WTC11 (cell line): ENCODE measurements around the gene BAZ2A. TPM values are rescaled to one million over a fixed set of nuclear protein-coding genes. Genes with fewer than 3 reads are reported as not detected.
A peak's percentile ranks its signal among the peaks of the same experiment; 100 is the strongest.

ENCODE experiments used
- ATAC-seq: fragments of 200-7000 bp; cut with Tn5 transposase; 2 replicates; pipeline ENCODE4 v1.10.0; 2021; ENCODE audit warnings: mild to moderate bottlenecking, moderate library complexity
- CTCF ChIA-PET: fragments of 300-600 bp; sonication (Branson Sonifier 250); formaldehyde crosslinking; loops from one replicate; lab custom pipeline; 2021; ENCODE audit warnings: antibody characterized with exemption; lab: Charles Lee
- POLR2A ChIA-PET: fragments of 350-600 bp; sonication (Branson Sonifier 250); formaldehyde crosslinking; loops from one replicate; lab custom pipeline; 2021; ENCODE audit warnings: antibody characterized with exemption; lab: Charles Lee
- DNase-seq: peaks from one replicate; pipeline ENCODE4 v3.0.0; 2021; ENCODE audit warnings: low spot score
- H3K27ac Mint-ChIP-seq: 2 replicates; pipeline ENCODE4 v1.8.0; 2021; ENCODE audit warnings: mixed read lengths
- H3K27me3 Mint-ChIP-seq: 2 replicates; pipeline ENCODE4 v1.8.0; 2021; ENCODE audit warnings: low read depth, mild to moderate bottlenecking, moderate library complexity, mixed read lengths
- H3K36me3 Mint-ChIP-seq: 2 replicates; pipeline ENCODE4 v1.8.0; 2021; ENCODE audit warnings: mixed read lengths
- H3K4me1 Mint-ChIP-seq: 2 replicates; pipeline ENCODE4 v1.8.0; 2022; ENCODE audit warnings: mixed read lengths
- H3K4me3 Mint-ChIP-seq: 2 replicates; pipeline ENCODE4 v1.8.0; 2021; ENCODE audit warnings: mild to moderate bottlenecking, moderate library complexity, mixed read lengths
- H3K9me3 Mint-ChIP-seq: 2 replicates; pipeline ENCODE4 v1.8.0; 2021; ENCODE audit warnings: mixed read lengths
- ATF6 ChIP-seq: sonication (generic); formaldehyde crosslinking; IDR thresholded peaks from 2 replicates; pipeline ENCODE4 v1.8.1; 2023; ENCODE audit warnings: mild to moderate bottlenecking, missing genetic modification reagents
- E2F5 ChIP-seq: sonication (generic); formaldehyde crosslinking; IDR thresholded peaks from 2 replicates; pipeline ENCODE4 v1.8.1; 2022; ENCODE audit warnings: mild to moderate bottlenecking, moderate library complexity, missing genetic modification reagents
- ESRRA ChIP-seq: sonication (generic); formaldehyde crosslinking; IDR thresholded peaks from 2 replicates; pipeline ENCODE4 v1.8.1; 2022; ENCODE audit warnings: mild to moderate bottlenecking, missing genetic modification reagents, borderline replicate concordance
- KAT7 ChIP-seq: sonication (generic); formaldehyde crosslinking; IDR thresholded peaks from 2 replicates; pipeline ENCODE4 v1.8.1; 2023; ENCODE audit warnings: missing genetic modification reagents, mild to moderate bottlenecking, borderline replicate concordance
- MXD4 ChIP-seq: fragments of 250-450 bp; sonication (Bioruptor Pico); IDR thresholded peaks from 2 replicates; pipeline ENCODE4 v1.8.0; 2021; ENCODE audit warnings: mild to moderate bottlenecking, moderate library complexity, borderline replicate concordance
- NFE2L1 ChIP-seq: sonication (generic); formaldehyde crosslinking; IDR thresholded peaks from 2 replicates; pipeline ENCODE4 v1.8.1; 2023; ENCODE audit warnings: missing genetic modification reagents
- NFYB ChIP-seq: sonication (generic); formaldehyde crosslinking; conservative IDR thresholded peaks from 2 replicates; pipeline ENCODE4 v1.8.0; 2022; ENCODE audit warnings: low read depth, missing genetic modification reagents
- PRDM15 ChIP-seq: sonication (generic); formaldehyde crosslinking; IDR thresholded peaks from 2 replicates; pipeline ENCODE4 v1.8.0; 2022; ENCODE audit warnings: missing genetic modification reagents
- PRRX2 ChIP-seq: fragments of 250-450 bp; sonication (Bioruptor Pico); IDR thresholded peaks from 2 replicates; pipeline ENCODE4 v1.8.0; 2021; ENCODE audit warnings: mild to moderate bottlenecking
- RELA ChIP-seq: sonication (generic); formaldehyde crosslinking; IDR thresholded peaks from 2 replicates; pipeline ENCODE4 v1.8.1; 2022; ENCODE audit warnings: missing genetic modification reagents, mild to moderate bottlenecking, borderline replicate concordance
- RORB ChIP-seq: fragments of 250-450 bp; sonication (Bioruptor Pico); IDR thresholded peaks from 2 replicates; pipeline ENCODE4 v1.9.0; 2021; ENCODE audit warnings: mild to moderate bottlenecking
- SOX15 ChIP-seq: fragments of 250-450 bp; sonication (Bioruptor Pico); IDR thresholded peaks from 2 replicates; pipeline ENCODE4 v1.9.0; 2021; ENCODE audit warnings: mild to moderate bottlenecking
- SP1 ChIP-seq: sonication (generic); formaldehyde crosslinking; conservative IDR thresholded peaks from 2 replicates; pipeline ENCODE4 v1.8.1; 2022; ENCODE audit warnings: missing genetic modification reagents
- TCF7 ChIP-seq: sonication (generic); formaldehyde crosslinking; IDR thresholded peaks from 2 replicates; pipeline ENCODE4 v1.8.0; 2022; ENCODE audit warnings: mild to moderate bottlenecking, low read depth, missing genetic modification reagents, moderate library complexity
- ZNF121 ChIP-seq: sonication (generic); formaldehyde crosslinking; IDR thresholded peaks from 2 replicates; pipeline ENCODE4 v1.8.0; 2023; ENCODE audit warnings: missing genetic modification reagents
- ZNF219 ChIP-seq: sonication (generic); formaldehyde crosslinking; IDR thresholded peaks from 2 replicates; pipeline ENCODE4 v1.8.0; 2023; ENCODE audit warnings: missing genetic modification reagents, mild to moderate bottlenecking, borderline replicate concordance
- total RNA-seq: library from RNA; stranded (reverse); gene quantifications from 3 replicates; pipeline ENCODE4 v1.2.3, GENCODE V29; 2021
- TF ChIP-seq, protein P1 (sequence below): sonication (generic); formaldehyde crosslinking; IDR thresholded peaks from 2 replicates; pipeline ENCODE4 v1.8.0; 2022; ENCODE audit warnings: mild to moderate bottlenecking, missing genetic modification reagents

BAZ2A gene
- total RNA-seq, 1 experiment from 2014 or later = 114 TPM

- peak; percentile 34; the same call in 1 of the 2 replicates for TF ChIP-seq PRDM15 (CRISPR knock-in tag)
- peak; percentile 79; the same call in 1 of the 2 replicates for TF ChIP-seq KAT7 (CRISPR knock-in tag)
- TF ChIP-seq TCF7 (CRISPR knock-in tag) = no peak
- TF ChIP-seq RELA (CRISPR knock-in tag) = no peak
- TF ChIP-seq RORB (CRISPR knock-in tag) = no peak
- TF ChIP-seq ATF6 (CRISPR knock-in tag) = no peak
- TF ChIP-seq NFE2L1 (CRISPR knock-in tag) = no peak
- TF ChIP-seq MXD4 (CRISPR knock-in tag) = no peak
- peak; percentile 95 for TF ChIP-seq SP1
- TF ChIP-seq, protein P1, sequence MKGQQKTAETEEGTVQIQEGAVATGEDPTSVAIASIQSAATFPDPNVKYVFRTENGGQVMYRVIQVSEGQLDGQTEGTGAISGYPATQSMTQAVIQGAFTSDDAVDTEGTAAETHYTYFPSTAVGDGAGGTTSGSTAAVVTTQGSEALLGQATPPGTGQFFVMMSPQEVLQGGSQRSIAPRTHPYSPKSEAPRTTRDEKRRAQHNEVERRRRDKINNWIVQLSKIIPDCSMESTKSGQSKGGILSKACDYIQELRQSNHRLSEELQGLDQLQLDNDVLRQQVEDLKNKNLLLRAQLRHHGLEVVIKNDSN = peak; percentile 57; the same call in 1 of the 2 replicates
- no peak for TF ChIP-seq ESRRA (CRISPR knock-in tag)
- TF ChIP-seq NFYB = no peak
Observed at GRCh38 chr12:56630180-56630632, at the start of gene BAZ2A (continued).

- CTCF ChIA-PET = interaction anchor here (0.8 kb wide), 1 partner anchor 8 kb away, joined by 8 read pairs; no protein-coding TSS in a partner anchor
- peaks cover 32% of the 10 kb centered on the region for H3K4me1 Mint-ChIP-seq
- peak overlapping the region; percentile 53 for H3K27ac Mint-ChIP-seq
- no peak overlapping the region for H3K4me3 Mint-ChIP-seq
- TF ChIP-seq ZNF219 (CRISPR knock-in tag) (no peak), ZNF121 (CRISPR knock-in tag) (peak; percentile 86)
- TF ChIP-seq, all 79 proteins: peak for 1
- POLR2A ChIA-PET = no interaction called here
- Mint-ChIP-seq H3K9me3 (no peaks in the 10 kb centered on the region), H3K36me3 (peaks cover 30% of the 10 kb centered on the region), H3K27me3 (no peaks in the 10 kb centered on the region)
- ATAC-seq (no peak), DNase-seq (peak; percentile 1)
Observed at GRCh38 chr12:56678852-56679251, 48.7 kb upstream of the BAZ2A start.

DNA sequence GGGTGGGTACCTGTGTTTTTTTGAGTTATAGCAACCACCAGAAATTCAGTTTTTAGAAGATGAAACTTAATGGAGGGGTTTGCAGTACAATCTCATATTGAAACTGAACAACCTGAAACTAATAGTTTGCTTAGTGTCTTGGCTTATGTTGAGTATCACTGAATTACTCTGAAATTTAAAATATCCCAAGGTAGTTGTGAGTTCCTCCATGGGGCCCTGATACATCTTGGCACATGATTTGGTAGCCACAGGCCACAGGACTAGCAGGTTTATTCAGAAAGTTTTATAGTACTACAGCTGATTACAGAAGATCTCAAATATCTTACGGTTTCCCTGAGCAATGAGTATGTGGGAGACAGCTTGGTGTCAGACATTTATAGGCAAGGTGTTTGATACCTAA lies 47.6 kb upstream of the BAZ2A start:
- Mint-ChIP-seq H3K27ac (peak overlapping the region; percentile 70; the same call in 1 of the 2 replicates), H3K27me3 (no peaks in the 10 kb centered on the region), H3K4me1 (peaks cover 32% of the 10 kb centered on the region), H3K9me3 (no peaks in the 10 kb centered on the region)
- no peak for TF ChIP-seq E2F5 (CRISPR knock-in tag)
- TF ChIP-seq PRRX2 (CRISPR knock-in tag) = no peak
- no peak for TF ChIP-seq ZNF121 (CRISPR knock-in tag)
- TF ChIP-seq SOX15 (CRISPR knock-in tag) = no peak
- TF ChIP-seq RELA (CRISPR knock-in tag) = no peak
- TF ChIP-seq, all 79 proteins: peak for 0
- no peak for DNase-seq
- CTCF ChIA-PET = interaction anchor here (1.8 kb wide), 1 partner anchor 41 kb away, joined by 12 read pairs; no protein-coding TSS in a partner anchor
- POLR2A ChIA-PET = interaction anchor here (0.6 to 1.2 kb wide), 2 partner anchors 48 to 92 kb away, joined by 3 read pairs; partner anchors contain the start of gene NACA
- Mint-ChIP-seq H3K4me3 (no peak overlapping the region), H3K36me3 (peaks cover 33% of the 10 kb centered on the region)
- no peak for ATAC-seq
